ENCODE results near the gene SENP7.

Gene SENP7

GRCh38 chr3:101288294-101288693 is 224.7 kb downstream of the SENP7 start:
- DNase-seq (ENCODE audit: extremely low read depth, insufficient read length) = no peak
- TF ChIP-seq, protein P1, sequence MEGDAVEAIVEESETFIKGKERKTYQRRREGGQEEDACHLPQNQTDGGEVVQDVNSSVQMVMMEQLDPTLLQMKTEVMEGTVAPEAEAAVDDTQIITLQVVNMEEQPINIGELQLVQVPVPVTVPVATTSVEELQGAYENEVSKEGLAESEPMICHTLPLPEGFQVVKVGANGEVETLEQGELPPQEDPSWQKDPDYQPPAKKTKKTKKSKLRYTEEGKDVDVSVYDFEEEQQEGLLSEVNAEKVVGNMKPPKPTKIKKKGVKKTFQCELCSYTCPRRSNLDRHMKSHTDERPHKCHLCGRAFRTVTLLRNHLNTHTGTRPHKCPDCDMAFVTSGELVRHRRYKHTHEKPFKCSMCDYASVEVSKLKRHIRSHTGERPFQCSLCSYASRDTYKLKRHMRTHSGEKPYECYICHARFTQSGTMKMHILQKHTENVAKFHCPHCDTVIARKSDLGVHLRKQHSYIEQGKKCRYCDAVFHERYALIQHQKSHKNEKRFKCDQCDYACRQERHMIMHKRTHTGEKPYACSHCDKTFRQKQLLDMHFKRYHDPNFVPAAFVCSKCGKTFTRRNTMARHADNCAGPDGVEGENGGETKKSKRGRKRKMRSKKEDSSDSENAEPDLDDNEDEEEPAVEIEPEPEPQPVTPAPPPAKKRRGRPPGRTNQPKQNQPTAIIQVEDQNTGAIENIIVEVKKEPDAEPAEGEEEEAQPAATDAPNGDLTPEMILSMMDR (IDR thresholded peaks at IDR 0.05; ENCODE audit: insufficient read depth, low read length, poor library complexity, severe bottlenecking) = no peak
- Histone ChIP-seq H3K36me3 (ENCODE audit: control insufficient read depth, insufficient read depth, low read length) (no peaks in the 10 kb centered on the region), H3K4me3 (replicated peaks; ENCODE audit: low read depth, low read length) (no peak overlapping the region), H3K27me3 (replicated peaks; ENCODE audit: control insufficient read depth, insufficient read depth, low read length) (no peaks in the 10 kb centered on the region)

DNA sequence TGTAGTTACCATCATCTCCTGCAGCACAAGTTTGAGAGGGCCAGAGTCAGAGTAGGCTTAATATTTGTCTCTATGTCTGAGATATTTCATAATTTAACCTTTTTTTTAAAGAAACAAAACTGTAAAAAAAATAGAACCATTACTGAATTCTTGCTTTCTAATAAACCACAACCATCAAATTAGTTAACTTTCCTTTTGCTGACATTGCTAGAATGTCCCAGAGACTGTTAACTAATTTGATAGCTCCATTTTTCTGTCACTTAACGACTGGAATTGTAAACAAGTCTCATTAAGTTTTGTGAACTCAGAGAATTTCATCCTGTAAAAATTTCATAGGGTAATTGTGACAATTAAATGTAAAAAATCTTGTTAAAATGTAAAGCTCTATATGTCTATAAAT is 228.3 kb downstream of the SENP7 start:
- H3K4me3 ChIP-seq (replicated peaks; ENCODE audit: low read depth, low read length) = no peak overlapping the region
- DNase-seq (ENCODE audit: extremely low read depth, insufficient read length) = no peak
- TF ChIP-seq, protein P1 (IDR thresholded peaks at IDR 0.05; ENCODE audit: insufficient read depth, low read length, poor library complexity, severe bottlenecking) = no peak
- no peaks in the 10 kb centered on the region for H3K27me3 ChIP-seq (replicated peaks; ENCODE audit: control insufficient read depth, insufficient read depth, low read length)
- H3K36me3 ChIP-seq (ENCODE audit: control insufficient read depth, insufficient read depth, low read length) = no peaks in the 10 kb centered on the region

- no peaks in the 10 kb centered on the region for H3K27me3 ChIP-seq (replicated peaks; ENCODE audit: control insufficient read depth, insufficient read depth, low read length)
- no peak for DNase-seq (ENCODE audit: extremely low read depth, insufficient read length)
- TF ChIP-seq, protein P1 (IDR thresholded peaks at IDR 0.05; ENCODE audit: insufficient read depth, low read length, poor library complexity, severe bottlenecking) = no peak
- no peaks in the 10 kb centered on the region for H3K36me3 ChIP-seq (ENCODE audit: control insufficient read depth, insufficient read depth, low read length)
- H3K4me3 ChIP-seq (replicated peaks; ENCODE audit: low read depth, low read length) = no peak overlapping the region
Measured at GRCh38 chr3:101281521-101282030, 231.4 kb downstream of the SENP7 start.

- H3K36me3 ChIP-seq (ENCODE audit: control insufficient read depth, insufficient read depth, low read length) = no peaks in the 10 kb centered on the region
- DNase-seq (ENCODE audit: extremely low read depth, insufficient read length) = no peak
- no peak overlapping the region for H3K4me3 ChIP-seq (replicated peaks; ENCODE audit: low read depth, low read length)
- no peaks in the 10 kb centered on the region for H3K27me3 ChIP-seq (replicated peaks; ENCODE audit: control insufficient read depth, insufficient read depth, low read length)
- TF ChIP-seq, protein P1 (IDR thresholded peaks at IDR 0.05; ENCODE audit: insufficient read depth, low read length, poor library complexity, severe bottlenecking) = no peak
Measured at GRCh38 chr3:101279765-101280385, 233.1 kb downstream of the SENP7 start.

- Histone ChIP-seq H3K36me3 (ENCODE audit: control insufficient read depth, insufficient read depth, low read length) (no peaks in the 10 kb centered on the region), H3K27me3 (replicated peaks; ENCODE audit: control insufficient read depth, insufficient read depth, low read length) (no peaks in the 10 kb centered on the region), H3K4me3 (replicated peaks; ENCODE audit: low read depth, low read length) (no peak overlapping the region)
- TF ChIP-seq, protein P1 (IDR thresholded peaks at IDR 0.05; ENCODE audit: insufficient read depth, low read length, poor library complexity, severe bottlenecking) = no peak
- DNase-seq (ENCODE audit: extremely low read depth, insufficient read length) = no peak
Measured at GRCh38 chr3:101279162-101279561, 233.8 kb downstream of the SENP7 start.

DNA sequence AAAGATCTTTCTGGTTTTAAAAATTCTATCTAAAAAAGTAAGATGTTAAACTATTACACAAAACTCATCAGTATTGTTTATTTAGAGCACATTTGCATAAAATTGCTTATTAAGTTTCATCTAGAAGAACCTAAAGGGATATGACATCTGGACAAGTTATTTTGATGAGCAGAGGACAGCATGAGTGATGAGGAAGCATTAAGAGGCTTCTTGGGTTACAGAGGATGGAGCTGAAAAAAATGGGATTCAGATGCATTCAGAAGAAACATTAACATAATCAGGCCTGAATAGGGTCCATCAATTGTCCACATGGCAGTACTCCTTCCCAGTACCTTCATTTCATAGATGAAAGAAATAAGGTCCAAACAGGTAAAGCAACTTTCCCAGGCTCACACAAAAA is 234.3 kb downstream of the SENP7 start:
- H3K36me3 ChIP-seq (ENCODE audit: control insufficient read depth, insufficient read depth, low read length) = no peaks in the 10 kb centered on the region
- TF ChIP-seq, protein P1 (IDR thresholded peaks at IDR 0.05; ENCODE audit: insufficient read depth, low read length, poor library complexity, severe bottlenecking) = no peak
- no peak for DNase-seq (ENCODE audit: extremely low read depth, insufficient read length)
- no peaks in the 10 kb centered on the region for H3K27me3 ChIP-seq (replicated peaks; ENCODE audit: control insufficient read depth, insufficient read depth, low read length)
- no peak overlapping the region for H3K4me3 ChIP-seq (replicated peaks; ENCODE audit: low read depth, low read length)
